GM21619 (cell line): ENCODE data around the gene TRNAU1AP.

Experiments used
- ATAC-seq: cut with Tn5 transposase; IDR thresholded peaks from one replicate; pipeline ENCODE4 v1.9.1; 2021; ENCODE audit not compliant: unreplicated experiment

Gene TRNAU1AP

GRCh38 chr1:28604411-28604810 lies 51.5 kb downstream of the TRNAU1AP start:
- ATAC-seq = no peak

DNA sequence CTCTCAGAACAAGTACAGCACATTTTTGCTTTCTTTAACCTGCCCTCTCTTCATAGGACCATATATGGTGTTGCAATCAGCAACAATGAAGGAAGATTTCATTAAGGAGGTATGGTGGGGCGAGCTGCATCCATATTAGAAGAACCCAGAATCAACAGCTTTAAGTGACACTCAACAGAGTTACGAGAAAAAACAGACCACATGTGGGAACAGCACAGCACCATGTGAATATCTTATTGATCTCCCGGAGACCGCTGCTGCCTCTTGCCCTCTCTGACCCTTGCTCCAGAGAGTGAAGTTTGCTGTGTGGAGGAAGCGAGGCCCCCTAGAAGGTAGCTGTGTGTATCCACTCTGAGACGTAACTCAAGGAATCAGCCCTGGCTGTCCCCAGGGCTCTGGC lies 52.1 kb downstream of the TRNAU1AP start:
- ATAC-seq = no peak

GRCh38 chr1:28606771-28607170 lies 53.9 kb downstream of the TRNAU1AP start:
- ATAC-seq = no peak

DNA sequence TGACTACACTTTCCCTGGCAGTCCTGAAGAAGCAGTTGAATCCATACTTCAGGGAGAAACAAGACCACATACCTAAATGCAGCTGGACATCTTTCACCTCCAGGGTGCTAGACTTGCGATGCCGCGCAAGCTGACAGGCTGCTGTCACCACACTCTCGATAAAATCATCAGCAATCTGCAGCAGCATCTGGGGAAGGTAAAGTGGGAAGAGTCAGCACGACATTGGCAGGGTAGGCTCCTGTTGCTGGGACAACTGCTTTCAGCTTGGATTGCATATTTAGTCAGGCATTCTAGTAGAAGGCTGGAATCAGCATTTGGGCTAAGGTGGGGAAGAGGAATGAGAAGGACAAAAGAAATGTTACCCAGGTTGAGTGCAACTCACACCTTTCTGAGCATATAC lies 60.3 kb downstream of the TRNAU1AP start:
- ATAC-seq = no peak
